GM19372 (cell line): ENCODE results near the gene MYMX.
"Not testable (repeated sequence)": the region's sequence is repeated elsewhere in the genome, so short reads cannot be mapped to it uniquely, and the experiment has no call there.

Experiments used
- ATAC-seq: cut with Tn5 transposase; IDR thresholded peaks from one replicate; pipeline ENCODE4 v1.9.1; 2021; ENCODE audit warnings: mild to moderate bottlenecking, low read depth, moderate library complexity; ENCODE audit not compliant: unreplicated experiment

The MYMX gene

DNA sequence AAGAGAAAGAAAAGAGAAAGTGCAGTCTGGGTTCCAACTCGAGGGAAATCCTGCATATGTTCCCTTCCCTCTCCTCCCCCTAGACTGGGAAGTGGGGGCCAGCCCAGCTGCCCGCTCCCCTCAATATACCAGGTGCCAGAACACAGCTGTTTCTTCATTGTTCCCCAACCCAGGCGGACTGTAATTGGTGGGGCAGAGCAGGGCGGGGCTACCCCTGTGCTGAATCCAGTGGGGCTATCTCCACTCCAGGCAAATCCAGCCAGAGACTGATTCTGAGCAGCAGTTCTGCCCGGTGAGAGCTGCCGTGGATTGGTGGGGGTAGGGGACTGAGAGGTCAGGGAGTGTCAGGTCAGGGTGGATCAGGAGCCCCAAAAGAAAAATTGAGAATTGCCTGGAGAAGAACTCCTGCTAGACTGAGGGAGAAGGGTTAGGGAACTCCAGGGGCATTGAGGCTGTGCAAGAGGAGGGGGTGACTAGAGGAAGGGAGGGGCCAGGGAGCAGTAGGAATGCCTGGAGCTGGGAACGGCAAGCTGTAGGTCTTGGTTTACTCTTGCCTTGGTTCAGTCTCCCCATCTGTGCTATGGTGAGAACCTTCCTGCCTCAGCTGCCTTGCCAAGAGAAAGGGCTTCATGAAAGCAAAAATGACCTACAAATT is at the start of gene MYMX:
Gene MYMX, plus strand, starts transcription at position 250 of the 655 bp plus-strand sequence. CDS start 546 bp downstream, outside the sequence.
- ATAC-seq, result no peak

DNA sequence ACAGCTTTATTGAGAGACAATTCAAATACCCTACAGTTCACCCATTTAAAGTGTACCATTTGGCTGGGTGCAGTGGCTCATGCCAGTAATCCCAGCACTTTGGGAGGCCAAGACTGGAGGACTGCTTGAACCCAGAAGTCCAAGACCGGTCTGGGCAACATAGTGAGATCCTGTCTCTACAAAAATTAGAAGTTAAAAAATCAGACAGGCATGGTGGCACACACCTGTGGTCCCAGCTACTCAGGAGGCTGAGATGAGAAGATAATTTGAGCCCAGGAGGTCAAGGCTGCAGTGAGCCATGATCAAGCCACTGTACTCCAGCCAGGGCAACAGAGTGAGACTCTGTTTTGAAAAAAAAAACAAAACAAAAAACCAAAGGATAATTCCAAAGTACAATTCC is 49.2 kb upstream of the MYMX start:
- no peak for ATAC-seq

DNA sequence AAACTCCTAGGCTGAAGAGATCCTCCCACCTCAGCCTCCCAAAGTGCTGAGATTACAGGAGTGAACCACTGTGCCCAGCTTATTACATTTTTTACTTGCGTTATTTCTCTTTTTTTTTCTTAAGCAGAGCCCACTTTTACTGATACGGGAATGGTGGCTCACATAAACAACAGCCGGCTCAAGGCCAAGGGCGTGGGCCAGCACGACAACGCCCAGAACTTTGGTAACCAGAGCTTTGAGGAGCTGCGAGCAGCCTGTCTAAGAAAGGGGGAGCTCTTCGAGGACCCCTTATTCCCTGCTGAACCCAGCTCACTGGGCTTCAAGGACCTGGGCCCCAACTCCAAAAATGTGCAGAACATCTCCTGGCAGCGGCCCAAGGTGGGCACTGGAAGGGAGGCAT is 47.6 kb upstream of the MYMX start:
- no peak for ATAC-seq

DNA sequence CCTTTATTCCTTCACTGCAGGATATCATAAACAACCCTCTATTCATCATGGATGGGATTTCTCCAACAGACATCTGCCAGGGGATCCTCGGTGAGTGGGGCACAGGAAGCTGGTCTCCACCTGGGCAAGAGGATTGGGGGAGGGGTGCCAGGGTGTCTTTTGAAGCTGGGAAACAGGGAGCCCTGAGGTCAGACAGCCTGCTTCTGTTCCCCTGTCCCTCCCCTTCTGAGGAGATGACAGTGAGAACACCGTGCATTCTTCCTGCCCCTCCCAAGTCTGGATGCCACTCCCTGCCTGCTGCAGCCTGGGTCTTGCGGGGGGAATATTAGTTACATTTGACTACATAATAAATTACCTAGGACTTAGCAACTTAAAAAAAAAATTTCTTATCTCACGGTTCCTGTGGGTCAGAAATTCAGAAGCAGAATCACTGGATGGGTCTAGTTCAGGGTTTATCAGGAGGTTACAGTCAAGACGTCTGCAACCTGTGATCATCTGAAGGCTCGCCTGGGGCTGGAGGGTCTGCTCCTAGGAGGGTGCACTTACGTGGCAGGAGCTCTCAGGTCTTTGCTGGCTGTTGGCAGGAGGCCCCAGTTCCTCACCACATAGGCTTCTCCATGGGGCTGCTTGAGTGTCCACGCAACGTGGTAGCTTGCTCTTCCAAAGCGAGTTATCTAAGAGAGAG is 46.7 kb upstream of the MYMX start:
- no peak for ATAC-seq

DNA sequence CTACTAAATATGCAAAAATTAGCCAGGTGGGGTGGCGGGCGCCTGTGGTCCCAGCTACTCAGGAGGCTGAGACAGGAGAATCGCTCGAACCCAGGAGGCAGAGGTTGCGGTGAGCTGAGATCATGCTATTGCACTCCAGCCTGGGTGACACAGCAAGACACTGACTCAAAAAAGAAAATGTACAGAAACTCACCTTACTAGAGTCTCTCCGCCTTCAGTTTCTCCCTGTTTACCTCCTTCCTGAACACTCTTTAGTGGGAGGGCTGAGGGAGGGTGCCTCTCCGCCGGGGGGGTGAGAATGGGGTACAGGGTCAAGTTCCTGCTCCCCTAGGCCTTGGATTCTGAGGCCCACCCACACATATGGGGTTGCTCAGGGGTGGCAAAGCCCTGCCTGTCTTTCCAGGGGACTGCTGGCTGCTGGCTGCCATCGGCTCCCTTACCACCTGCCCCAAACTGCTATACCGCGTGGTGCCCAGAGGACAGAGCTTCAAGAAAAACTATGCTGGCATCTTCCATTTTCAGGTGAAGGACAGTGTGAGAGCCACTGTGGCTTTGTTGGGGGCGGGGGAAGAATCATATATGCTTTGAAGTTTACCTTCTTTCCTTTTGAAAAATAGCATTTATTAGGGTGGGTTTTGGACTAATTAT is 44.7 kb upstream of the MYMX start:
- ATAC-seq, result no peak

DNA sequence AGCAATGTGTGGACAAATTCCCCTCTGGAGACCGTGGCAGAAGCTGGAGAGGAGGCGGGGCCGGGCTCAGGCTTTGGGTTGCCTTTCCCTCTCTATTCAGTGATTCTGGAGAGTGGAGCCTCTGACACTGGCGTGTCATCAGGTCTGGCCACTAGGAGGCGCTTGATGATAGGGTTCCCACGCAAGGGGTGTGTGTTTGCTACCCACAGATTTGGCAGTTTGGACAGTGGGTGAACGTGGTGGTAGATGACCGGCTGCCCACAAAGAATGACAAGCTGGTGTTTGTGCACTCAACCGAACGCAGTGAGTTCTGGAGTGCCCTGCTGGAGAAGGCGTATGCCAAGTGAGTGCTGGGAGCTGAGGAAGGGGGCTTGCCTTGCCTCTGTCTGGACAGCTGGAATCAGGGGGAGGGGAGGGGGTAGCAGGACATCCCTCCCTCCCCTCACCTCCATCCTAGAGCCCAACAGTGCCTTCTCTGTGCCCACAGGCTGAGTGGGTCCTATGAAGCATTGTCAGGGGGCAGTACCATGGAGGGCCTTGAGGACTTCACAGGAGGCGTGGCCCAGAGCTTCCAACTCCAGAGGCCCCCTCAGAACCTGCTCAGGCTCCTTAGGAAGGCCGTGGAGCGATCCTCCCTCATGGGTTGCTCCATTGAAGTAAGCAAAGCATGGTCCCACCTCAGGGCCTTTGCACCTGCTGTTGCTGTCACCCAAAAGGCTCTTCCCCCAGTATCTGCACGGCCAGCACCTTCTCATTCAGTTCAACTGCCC is 43.8 kb upstream of the MYMX start:
- ATAC-seq, result peak; percentile 53

DNA sequence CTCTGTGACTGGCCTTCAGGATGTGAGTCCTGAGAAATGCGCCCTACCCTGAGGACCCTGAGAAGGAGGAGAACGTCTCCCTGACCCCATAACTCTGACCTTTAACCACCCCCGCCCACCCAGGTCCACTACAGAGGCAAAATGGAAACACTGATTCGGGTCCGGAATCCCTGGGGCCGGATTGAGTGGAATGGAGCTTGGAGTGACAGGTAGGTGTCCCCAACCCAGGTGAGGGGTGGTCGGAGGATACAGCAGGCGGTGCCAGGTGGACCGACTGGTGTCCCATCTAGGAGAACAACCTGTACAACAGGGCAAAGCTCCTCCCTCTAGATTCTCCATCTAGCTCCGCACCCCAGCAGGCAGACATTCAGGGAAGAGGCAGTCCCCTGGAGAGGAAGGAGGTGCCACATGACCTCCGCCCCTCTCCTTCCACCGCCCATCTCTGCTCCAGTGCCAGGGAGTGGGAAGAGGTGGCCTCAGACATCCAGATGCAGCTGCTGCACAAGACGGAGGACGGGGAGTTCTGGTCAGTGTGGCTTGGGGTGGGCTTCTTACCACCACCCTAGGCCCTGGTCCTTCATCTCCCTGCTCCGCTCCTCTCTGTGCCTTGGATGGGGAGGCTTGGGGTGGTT is 40.5 kb upstream of the MYMX start:
- ATAC-seq, result no peak

DNA sequence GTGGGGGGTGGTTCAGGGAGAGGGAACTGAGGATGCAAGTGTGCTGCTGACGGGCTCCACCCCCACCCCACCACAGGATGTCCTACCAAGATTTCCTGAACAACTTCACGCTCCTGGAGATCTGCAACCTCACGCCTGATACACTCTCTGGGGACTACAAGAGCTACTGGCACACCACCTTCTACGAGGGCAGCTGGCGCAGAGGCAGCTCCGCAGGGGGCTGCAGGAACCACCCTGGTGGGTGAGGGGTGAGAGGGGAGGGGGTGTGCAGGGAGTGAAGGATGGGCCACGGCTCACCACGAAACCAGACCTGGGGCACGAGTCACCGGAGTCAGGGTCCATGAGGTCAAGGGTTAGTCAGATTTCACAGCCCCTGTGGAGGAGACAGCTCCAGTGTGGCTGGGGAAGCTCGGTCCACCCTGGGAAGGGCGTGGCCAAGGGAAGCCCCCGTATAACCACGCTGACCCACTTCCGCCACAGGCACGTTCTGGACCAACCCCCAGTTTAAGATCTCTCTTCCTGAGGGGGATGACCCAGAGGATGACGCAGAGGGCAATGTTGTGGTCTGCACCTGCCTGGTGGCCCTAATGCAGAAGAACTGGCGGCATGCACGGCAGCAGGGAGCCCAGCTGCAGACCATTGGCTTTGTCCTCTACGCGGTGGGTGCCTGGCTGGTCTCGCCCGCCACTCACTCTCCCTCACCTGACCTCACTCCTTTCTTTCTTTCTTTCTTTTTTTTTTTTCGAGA is 39.8 kb upstream of the MYMX start:
- peak; percentile 58 for ATAC-seq

DNA sequence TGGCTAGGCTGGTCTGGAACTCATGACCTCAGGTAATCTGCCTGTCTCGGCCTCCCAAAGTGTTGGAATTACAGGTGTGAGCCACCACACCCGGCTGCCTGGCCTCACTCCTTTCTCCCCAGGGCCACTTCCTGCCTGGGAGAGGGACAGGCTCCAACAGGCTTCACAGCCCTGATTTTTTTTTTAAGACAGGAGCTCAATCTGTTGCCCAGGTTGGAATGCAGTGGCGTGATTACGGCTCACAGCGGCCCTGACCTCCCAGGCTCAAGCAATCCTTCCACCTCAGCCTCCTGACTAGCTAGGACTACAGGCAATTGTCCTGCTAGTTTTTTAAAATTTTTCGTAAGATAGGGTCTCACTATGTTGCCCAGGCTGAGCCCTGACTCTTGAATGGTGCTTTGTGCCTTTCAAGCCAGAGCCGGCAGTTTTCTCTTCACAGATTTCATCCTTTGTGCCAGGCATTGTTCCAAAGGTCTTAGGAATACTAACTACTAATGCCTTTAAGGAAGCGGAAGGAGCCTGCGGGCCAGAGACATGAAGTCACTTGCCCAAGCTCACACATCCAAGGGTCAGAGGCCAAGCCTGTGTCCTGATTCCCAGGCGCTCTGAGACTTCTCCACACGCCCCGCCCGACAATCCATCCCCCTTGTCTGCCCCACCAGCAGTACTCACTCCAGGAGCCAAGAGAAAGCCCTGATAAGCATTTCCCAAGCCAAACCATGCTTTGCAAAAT is 38.9 kb upstream of the MYMX start:
- ATAC-seq, result no peak

DNA sequence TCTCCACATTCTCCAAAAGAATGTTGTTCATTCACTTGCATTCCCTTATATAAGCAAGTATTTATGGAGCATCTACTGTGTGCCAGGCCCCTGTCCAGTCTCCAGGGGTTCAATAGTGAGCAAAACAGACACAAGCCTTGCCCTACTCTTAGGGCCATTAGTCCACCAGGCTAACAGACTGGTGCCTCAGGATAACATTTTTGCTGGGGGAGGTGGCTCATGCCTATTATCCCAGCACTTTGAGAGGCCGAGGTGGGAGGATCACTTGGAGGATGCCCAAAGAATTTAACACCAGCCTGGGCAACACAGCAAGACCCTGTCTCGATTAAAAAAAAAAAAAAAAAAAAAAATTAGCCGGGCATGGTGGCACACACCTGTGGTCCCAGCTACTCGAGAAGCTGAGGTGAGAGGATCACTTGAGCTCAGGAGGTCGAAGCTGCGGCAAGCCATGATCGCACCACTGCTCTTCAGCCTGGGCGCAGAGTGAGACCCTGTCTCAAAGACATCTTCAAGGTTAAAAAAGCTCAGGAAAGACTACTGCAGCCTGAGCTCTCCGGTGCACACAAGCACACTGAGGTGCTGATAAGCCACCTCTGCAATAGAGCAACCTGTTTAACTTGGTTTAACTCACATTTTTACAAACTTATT is 38.2 kb upstream of the MYMX start:
- ATAC-seq, result no peak

DNA sequence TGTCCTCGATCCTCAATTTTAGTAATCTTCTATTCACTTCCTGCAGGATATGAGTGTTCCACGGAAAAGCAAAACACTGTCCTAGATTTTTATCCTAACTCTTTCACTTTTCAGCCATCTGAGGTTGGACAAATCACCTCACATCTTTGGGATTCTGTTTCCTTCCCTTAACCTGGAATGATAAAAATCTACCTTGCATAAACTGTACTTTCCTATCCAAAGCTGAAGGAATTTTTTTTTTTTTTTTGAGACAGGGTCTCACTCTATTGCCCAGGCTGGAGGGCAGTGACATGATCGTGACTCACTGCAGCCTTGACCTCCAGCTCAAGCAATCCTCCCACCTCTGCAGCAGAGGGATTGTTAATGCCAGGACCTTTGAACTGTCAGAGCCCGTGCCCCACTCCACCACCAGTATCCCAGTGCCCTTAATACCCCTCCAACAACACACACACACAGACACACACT is 37.6 kb upstream of the MYMX start:
- no peak for ATAC-seq

DNA sequence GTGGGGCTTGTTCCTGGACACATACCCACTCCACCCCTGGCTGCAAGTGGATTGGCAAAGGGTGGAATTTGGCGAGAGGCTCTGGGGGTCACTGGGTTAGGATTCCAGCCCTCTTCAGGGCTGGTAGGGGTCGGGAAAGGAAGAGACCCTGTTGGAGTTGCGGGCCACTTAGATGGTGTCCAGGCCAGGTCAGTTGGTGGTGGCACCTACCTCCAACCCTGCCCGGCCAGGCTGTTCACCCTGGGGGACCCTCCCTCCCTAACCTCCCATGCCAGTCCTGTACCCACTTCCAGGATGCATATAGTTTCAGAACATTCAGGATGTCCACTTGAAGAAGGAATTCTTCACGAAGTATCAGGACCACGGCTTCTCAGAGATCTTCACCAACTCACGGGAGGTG is 37.1 kb upstream of the MYMX start:
- ATAC-seq, result no peak

DNA sequence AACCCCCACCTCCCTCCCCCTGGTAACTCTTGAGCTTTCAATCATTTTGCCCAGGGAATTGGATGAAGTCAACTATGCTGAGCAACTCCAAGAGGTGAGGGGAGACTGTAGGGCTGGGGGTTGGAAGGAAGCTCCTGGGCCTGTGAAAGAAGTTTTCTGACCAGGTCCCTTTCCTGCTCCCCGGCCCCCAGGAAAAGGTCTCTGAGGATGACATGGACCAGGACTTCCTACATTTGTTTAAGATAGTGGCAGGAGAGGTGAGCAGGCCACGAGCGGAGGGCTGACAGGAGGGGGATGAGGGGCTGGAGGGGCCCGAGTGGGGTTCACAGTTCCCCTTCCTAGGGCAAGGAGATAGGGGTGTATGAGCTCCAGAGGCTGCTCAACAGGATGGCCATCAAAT is 36.3 kb upstream of the MYMX start:
- no peak for ATAC-seq

DNA sequence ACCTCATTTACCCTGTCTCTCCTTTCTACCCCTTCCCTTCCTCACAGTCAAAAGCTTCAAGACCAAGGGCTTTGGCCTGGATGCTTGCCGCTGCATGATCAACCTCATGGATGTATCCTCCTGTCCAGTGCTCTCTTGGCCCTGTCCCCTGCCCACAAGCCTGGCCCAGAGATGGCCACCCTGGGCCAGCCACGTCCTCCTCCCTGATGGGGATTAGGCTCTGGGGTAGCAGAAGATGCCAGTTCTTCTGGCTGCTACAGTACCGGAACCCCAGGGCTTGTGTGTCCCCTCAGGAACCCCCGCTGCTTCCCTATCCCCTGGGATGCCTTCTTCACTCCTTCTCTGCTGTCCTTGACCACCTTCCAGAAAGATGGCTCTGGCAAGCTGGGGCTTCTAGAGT is 35.8 kb upstream of the MYMX start:
- no peak for ATAC-seq

DNA sequence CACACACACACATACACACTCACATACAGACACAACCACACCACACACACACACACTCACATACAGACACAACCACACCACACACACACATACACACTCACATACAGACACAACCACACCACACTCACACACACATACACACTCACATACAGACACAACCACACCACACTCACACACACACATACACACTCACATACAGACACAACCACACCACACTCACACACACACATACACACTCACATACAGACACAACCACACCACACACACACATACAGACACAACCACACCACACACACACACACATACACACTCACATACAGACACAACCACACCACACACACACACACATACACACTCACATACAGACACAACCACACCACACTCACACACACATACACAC is 34.9 kb upstream of the MYMX start:
- not testable (repeated sequence) for ATAC-seq

DNA sequence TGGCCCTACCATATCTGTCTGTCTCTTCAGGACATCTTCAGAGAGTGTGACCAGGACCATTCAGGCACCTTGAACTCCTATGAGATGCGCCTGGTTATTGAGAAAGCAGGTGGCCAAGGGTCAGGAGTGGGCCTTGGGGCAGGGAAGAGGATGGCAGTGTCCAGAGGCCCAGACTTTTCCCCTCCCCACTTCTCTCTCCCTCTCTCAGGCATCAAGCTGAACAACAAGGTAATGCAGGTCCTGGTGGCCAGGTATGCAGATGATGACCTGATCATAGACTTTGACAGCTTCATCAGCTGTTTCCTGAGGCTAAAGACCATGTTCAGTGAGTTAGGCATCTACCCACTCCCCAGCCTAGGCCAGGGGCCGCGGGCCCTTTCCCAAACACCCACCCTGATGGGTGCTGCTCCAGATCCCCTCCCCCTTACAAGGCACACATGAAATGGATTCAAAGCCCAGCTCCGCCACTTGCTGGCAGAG is 33.8 kb upstream of the MYMX start:
- ATAC-seq, result no peak

DNA sequence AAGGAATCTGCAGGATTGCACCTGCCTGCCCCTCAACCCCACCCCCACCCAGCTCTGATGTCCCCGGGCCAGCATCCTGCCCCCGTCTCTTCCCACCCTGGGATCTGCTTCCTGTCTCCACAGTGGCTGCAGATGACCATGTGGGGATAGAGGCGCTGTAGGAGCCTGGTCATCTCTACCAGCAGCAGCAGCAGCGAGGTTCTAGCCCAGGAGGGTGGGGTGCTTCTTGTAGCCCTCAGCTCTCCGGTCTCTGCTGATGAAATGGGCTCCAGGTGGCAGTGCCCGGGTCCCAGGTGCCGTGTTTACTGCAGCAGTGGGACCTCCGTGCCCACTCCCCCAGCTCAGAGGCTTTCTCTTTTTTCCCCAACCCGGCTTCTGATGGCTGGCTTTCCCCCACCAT is 32.9 kb upstream of the MYMX start:
- ATAC-seq, result no peak

DNA sequence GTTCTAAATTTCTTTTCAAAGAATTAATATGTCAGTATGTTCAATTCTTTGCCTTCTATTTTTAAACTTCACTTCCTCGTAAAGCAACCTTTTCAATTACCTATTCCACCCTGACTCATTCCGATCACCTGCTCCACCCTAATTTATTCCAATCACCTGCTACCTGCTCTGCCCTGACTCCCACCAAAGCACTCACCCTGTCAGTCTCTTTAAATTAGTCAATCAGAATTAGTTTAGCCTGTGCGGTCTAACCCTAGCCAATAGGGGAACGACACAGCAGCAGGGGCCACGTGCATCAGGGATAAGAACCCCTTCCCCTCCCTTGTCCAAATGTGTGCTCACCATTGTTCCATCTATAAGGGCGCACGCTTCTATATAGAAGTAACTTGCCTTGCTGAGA is 31.4 kb upstream of the MYMX start:
- ATAC-seq, result not testable (repeated sequence)
